T-helper 17 cell (primary cell): Measurements from ENCODE around the gene LTB. TPM values are rescaled to one million over a fixed set of nuclear protein-coding genes. Genes with fewer than 3 reads are reported as not detected.
A peak's percentile ranks its signal among the peaks of the same experiment; 100 is the strongest.

Experiments
- ATAC-seq: fragments of 150-1000 bp; cut with Tn5 transposase; 2 replicates; pipeline ENCODE4 v1.10.0; 2021; ENCODE audit warnings: mild to moderate bottlenecking, moderate library complexity
- DNase-seq, 3 donors: peaks; one replicate each; pipeline versions ENCODE4 v3.0.0 to v3.0.0-alpha.2; 2020 to 2021
- H3K9me3 ChIP-seq: one replicate; pipeline ENCODE4 v1.7.0; 2013; ENCODE audit warnings: low read length, mild to moderate bottlenecking; ENCODE audit not compliant: control insufficient read depth, poor library complexity, severe bottlenecking
- H3K27ac Mint-ChIP-seq: one replicate; pipeline ENCODE4 v1.8.0; 2022; ENCODE audit warnings: mild to moderate bottlenecking, moderate library complexity, mixed read lengths
- H3K27me3 Mint-ChIP-seq: one replicate; pipeline ENCODE4 v1.8.0; 2022; ENCODE audit warnings: mixed read lengths
- H3K36me3 Mint-ChIP-seq: one replicate; pipeline ENCODE4 v1.8.0; 2022; ENCODE audit warnings: low read depth, mixed read lengths
- H3K4me1 Mint-ChIP-seq: one replicate; pipeline ENCODE4 v1.8.0; 2022; ENCODE audit warnings: mild to moderate bottlenecking, mixed read lengths
- H3K4me3 Mint-ChIP-seq: one replicate; pipeline ENCODE4 v1.8.0; 2022; ENCODE audit warnings: mild to moderate bottlenecking, moderate library complexity, mixed read lengths
- total RNA-seq, 4 donors: library from RNA in 2 of 4; stranded (reverse) in 2 of 4; gene quantifications; one replicate each; pipeline ENCODE4 v1.2.3 and lab custom pipeline; 2022 to 2026

The LTB gene
- total RNA-seq, 2 donors from 2014 or later: 791 to 891 TPM

GRCh38 chr6:31531771-31532643 is 50.2 kb downstream of the LTB start:
- H3K36me3 Mint-ChIP-seq: peaks cover 8% of the 10 kb centered on the region
- no peak for ATAC-seq
- H3K4me1 Mint-ChIP-seq: peaks cover 4% of the 10 kb centered on the region
- no peaks in the 10 kb centered on the region for H3K9me3 ChIP-seq
- DNase-seq: no peak
- H3K4me3 Mint-ChIP-seq: no peak overlapping the region
- H3K27me3 Mint-ChIP-seq: no peaks in the 10 kb centered on the region
- peak overlapping the region; percentile 43 for H3K27ac Mint-ChIP-seq

- peaks cover 5% of the 10 kb centered on the region for H3K4me1 Mint-ChIP-seq
- H3K27ac Mint-ChIP-seq: peak overlapping the region; percentile 43
- ATAC-seq (no peak), DNase-seq (no peak)
- H3K9me3 ChIP-seq: no peaks in the 10 kb centered on the region
- H3K27me3 Mint-ChIP-seq: no peaks in the 10 kb centered on the region
- peaks cover 8% of the 10 kb centered on the region for H3K36me3 Mint-ChIP-seq
- H3K4me3 Mint-ChIP-seq: peak overlapping the region; percentile 68
These were observed 51.1 kb downstream of the LTB start for GRCh38 chr6:31531162-31531561.

- H3K4me1 Mint-ChIP-seq: peaks cover 3% of the 10 kb centered on the region
- H3K36me3 Mint-ChIP-seq: peaks cover 5% of the 10 kb centered on the region
- peak overlapping the region; percentile 68 for H3K4me3 Mint-ChIP-seq
- H3K27ac Mint-ChIP-seq: peak overlapping the region; percentile 43
- H3K27me3 Mint-ChIP-seq: no peaks in the 10 kb centered on the region
- ATAC-seq (no peak), DNase-seq (no peak)
- no peaks in the 10 kb centered on the region for H3K9me3 ChIP-seq
These were observed 51.6 kb downstream of the LTB start for GRCh38 chr6:31530659-31531058.

Other genes with a start within 250 kb of the LTB start
- 1,000 to 10,000 TPM; 7,013 to 7,159 TPM for gene HLA-B, start 225.2 kb downstream of the LTB start, total RNA-seq
- gene MICA, start 178.8 kb downstream of the LTB start, total RNA-seq: 10 to 100 TPM; 11.2 to 11.5 TPM
- 10 to 100 TPM; 16.5 to 17.6 TPM for gene MICB, start 84.3 kb downstream of the LTB start, total RNA-seq
- not detected for gene MCCD1, start 53.5 kb downstream of the LTB start, total RNA-seq
- 100 to 1,000 TPM; 496 to 507 TPM for gene DDX39B, start 40.4 kb downstream of the LTB start, total RNA-seq
- gene ATP6V1G2, start 35.8 kb downstream of the LTB start, total RNA-seq: 1 to 10 TPM; 1.4 to 2.0 TPM
- 1 to 10 TPM; 5.5 to 6.4 TPM for gene NFKBIL1, start 34.8 kb downstream of the LTB start, total RNA-seq
- 10 to 100 TPM; 19.9 to 26.0 TPM for gene LTA, start 10.1 kb downstream of the LTB start, total RNA-seq
- 10 to 100 TPM; 28.9 to 33.6 TPM for gene TNF, start 6.9 kb downstream of the LTB start, total RNA-seq
- 10 to 100 TPM; 30.6 to 42.6 TPM for gene LST1, start 3.9 kb upstream of the LTB start, total RNA-seq
- 1 to 10 TPM; 5.7 to 8.2 TPM for gene NCR3, start 10.6 kb upstream of the LTB start, total RNA-seq
- gene AIF1, start 32.8 kb upstream of the LTB start, total RNA-seq: 10 to 100 TPM in 1 of 2 donors, 1 to 10 TPM in 1; 8.1 to 13.2 TPM
- gene PRRC2A, start 38.3 kb upstream of the LTB start, total RNA-seq: 100 to 1,000 TPM; 210 to 213 TPM
- gene BAG6, start 70.2 kb upstream of the LTB start, total RNA-seq: 100 to 1,000 TPM; 229 to 233 TPM
- 1 to 10 TPM; 2.9 to 4.0 TPM for gene APOM, start 73.5 kb upstream of the LTB start, total RNA-seq
- 10 to 100 TPM; 13.3 to 16.9 TPM for gene C6orf47, start 78.4 kb upstream of the LTB start, total RNA-seq
- gene GPANK1, start 82.6 kb upstream of the LTB start, total RNA-seq: 10 to 100 TPM in 1 of 2 donors, 1 to 10 TPM in 1; 9.2 to 11.9 TPM
- 100 to 1,000 TPM; 104 to 107 TPM for gene CSNK2B, start 83.7 kb upstream of the LTB start, total RNA-seq
- gene LY6G5B, start 87.6 kb upstream of the LTB start, total RNA-seq: 10 to 100 TPM; 27.6 to 32.7 TPM
- 1 to 10 TPM; 3.8 to 4.6 TPM for gene LY6G5C, start 98.6 kb upstream of the LTB start, total RNA-seq
- gene ABHD16A, start 120.9 kb upstream of the LTB start, total RNA-seq: 10 to 100 TPM; 57.8 to 75.1 TPM
- gene LY6G6F, start 124.4 kb upstream of the LTB start, total RNA-seq: 10 to 100 TPM in 1 of 2 donors, 1 to 10 TPM in 1; 1.6 to 29.1 TPM
- not detected for gene LY6G6D, start 132.9 kb upstream of the LTB start, total RNA-seq
- gene LY6G6C, start 139.3 kb upstream of the LTB start, total RNA-seq: not detected
- gene MPIG6B, start 140.9 kb upstream of the LTB start, total RNA-seq: 100 to 1,000 TPM in 1 of 2 donors, 1 to 10 TPM in 1; 3.4 to 129 TPM
- gene DDAH2, start 146.9 kb upstream of the LTB start, total RNA-seq: 1 to 10 TPM; 4.7 to 7.3 TPM
- 100 to 1,000 TPM; 145 to 152 TPM for gene CLIC1, start 154.1 kb upstream of the LTB start, total RNA-seq
- 10 to 100 TPM; 12.9 to 18.3 TPM for gene MSH5, start 157.6 kb upstream of the LTB start, total RNA-seq
- gene SAPCD1, start 180.2 kb upstream of the LTB start, total RNA-seq: 1 to 10 TPM; 3.6 to 4.2 TPM
- 1 to 10 TPM; 2.8 to 2.9 TPM for gene VWA7, start 194.9 kb upstream of the LTB start, total RNA-seq
- 10 to 100 TPM; 58.0 to 73.7 TPM for gene VARS1, start 213.3 kb upstream of the LTB start, total RNA-seq
- 10 to 100 TPM; 20.9 to 22.5 TPM for gene LSM2, start 224.5 kb upstream of the LTB start, total RNA-seq
- 1 to 10 TPM; 3.4 to 3.5 TPM for gene HSPA1L, start 232.9 kb upstream of the LTB start, total RNA-seq
- 10 to 100 TPM; 15.1 to 20.2 TPM for gene HSPA1A, start 233.1 kb upstream of the LTB start, total RNA-seq
- gene HSPA1B, start 245.3 kb upstream of the LTB start, total RNA-seq: 10 to 100 TPM; 18.0 to 20.5 TPM